MM.1S (cell line): ENCODE measurements around the gene KRTAP19-7.

Source experiments
- DNase-seq: peaks from one replicate; pipeline ENCODE4 v3.0.0-alpha.2; 2015
- H2AFZ ChIP-seq: fragments of 300-600 bp; sonication (generic); 2 replicates; pipeline ENCODE4 v1.6.0; 2016; ENCODE audit warnings: antibody characterized with exemption, low read length
- H3F3A ChIP-seq: fragments of 300-600 bp; sonication (generic); 2 replicates; pipeline ENCODE4 v1.6.1; 2016; ENCODE audit warnings: mild to moderate bottlenecking, antibody characterized with exemption, low read length, moderate library complexity, mixed read lengths; ENCODE audit not compliant: insufficient read depth
- H3K27ac ChIP-seq: fragments of 300-600 bp; sonication (generic); 2 replicates; pipeline ENCODE4 v1.5.1; 2016; ENCODE audit warnings: mild to moderate bottlenecking, low read length
- H3K27me3 ChIP-seq: fragments of 300-600 bp; sonication (generic); replicated peaks from 2 replicates; pipeline ENCODE4 v1.6.0; 2016; ENCODE audit warnings: low read length; ENCODE audit not compliant: insufficient read depth
- H3K36me3 ChIP-seq: fragments of 300-600 bp; sonication (generic); replicated peaks from 2 replicates; pipeline ENCODE4 v1.6.1; 2016; ENCODE audit warnings: mild to moderate bottlenecking, low read length, mixed read lengths; ENCODE audit not compliant: insufficient read depth
- H3K4me1 ChIP-seq: fragments of 300-600 bp; sonication (generic); 2 replicates; pipeline ENCODE4 v1.6.1; 2016; ENCODE audit warnings: low read length, mixed read lengths
- H3K4me2 ChIP-seq: fragments of 300-600 bp; sonication (generic); 2 replicates; pipeline ENCODE4 v1.6.0; 2016; ENCODE audit warnings: low read depth, low read length
- H3K4me3 ChIP-seq: fragments of 300-600 bp; sonication (generic); 2 replicates; pipeline ENCODE4 v1.5.1; 2016; ENCODE audit warnings: low read length, mixed read lengths
- H3K79me2 ChIP-seq: fragments of 300-600 bp; sonication (generic); 2 replicates; pipeline ENCODE4 v1.6.1; 2016; ENCODE audit warnings: mixed run types, low read length, mixed read lengths
- H3K9ac ChIP-seq: fragments of 300-600 bp; sonication (generic); 2 replicates; pipeline ENCODE4 v1.6.1; 2016; ENCODE audit warnings: low read length, mixed read lengths
- H3K9me2 ChIP-seq: fragments of 300-600 bp; sonication (generic); replicated peaks from 2 replicates; pipeline ENCODE4 v1.6.1; 2016; ENCODE audit warnings: mild to moderate bottlenecking, low read length, mixed read lengths; ENCODE audit not compliant: insufficient read depth
- H3K9me3 ChIP-seq: fragments of 300-600 bp; sonication (generic); replicated peaks from 2 replicates; pipeline ENCODE4 v1.6.1; 2016; ENCODE audit warnings: mild to moderate bottlenecking, low read length, mixed read lengths; ENCODE audit not compliant: insufficient read depth
- H4K20me1 ChIP-seq: fragments of 300-600 bp; sonication (generic); 2 replicates; pipeline ENCODE4 v1.6.1; 2016; ENCODE audit warnings: mild to moderate bottlenecking, low read length, moderate library complexity, mixed read lengths; ENCODE audit not compliant: insufficient read depth
- CTCF ChIP-seq: fragments of 300-600 bp; sonication (generic); IDR thresholded peaks from 2 replicates; pipeline ENCODE4 v1.5.1; 2016; ENCODE audit warnings: antibody characterized with exemption, low read length, mixed read lengths
- EZH2 ChIP-seq: fragments of 300-600 bp; sonication (generic); optimal IDR thresholded peaks from 2 replicates; pipeline ENCODE3; 2017; ENCODE audit warnings: low read depth, mild to moderate bottlenecking, antibody characterized with exemption, low read length, mixed read lengths
- EZH2phosphoT487 ChIP-seq: fragments of 300-600 bp; sonication (generic); IDR thresholded peaks from 2 replicates; pipeline ENCODE4 v1.6.1; 2018; ENCODE audit warnings: antibody characterized with exemption, low read length

The KRTAP19-7 gene

GRCh38 chr21:30518876-30519275 is 42.2 kb downstream of the KRTAP19-7 start:
- Histone ChIP-seq H3K9me2 (no peaks in the 10 kb centered on the region), H4K20me1 (no peaks in the 10 kb centered on the region), H3K36me3 (no peaks in the 10 kb centered on the region), H3K4me1 (no peaks in the 10 kb centered on the region), H3K9me3 (no peaks in the 10 kb centered on the region), H3K79me2 (no peaks in the 10 kb centered on the region), H2AFZ (no peak overlapping the region), H3K4me3 (no peak overlapping the region), H3F3A (no peaks in the 10 kb centered on the region), H3K9ac (no peak overlapping the region), H3K27me3 (no peaks in the 10 kb centered on the region), H3K4me2 (no peak overlapping the region), H3K27ac (no peak overlapping the region)
- TF ChIP-seq CTCF: no peak
- TF ChIP-seq EZH2phosphoT487: no peak
- no peak for TF ChIP-seq EZH2
- no peak for DNase-seq

- Histone ChIP-seq H2AFZ (no peak overlapping the region), H3K4me3 (no peak overlapping the region), H3K36me3 (no peaks in the 10 kb centered on the region), H3K9me3 (no peaks in the 10 kb centered on the region), H3K27ac (no peak overlapping the region), H3K27me3 (no peaks in the 10 kb centered on the region), H3K9me2 (no peaks in the 10 kb centered on the region), H3K9ac (no peak overlapping the region), H3K4me1 (no peaks in the 10 kb centered on the region), H4K20me1 (no peaks in the 10 kb centered on the region), H3K79me2 (no peaks in the 10 kb centered on the region), H3K4me2 (no peak overlapping the region), H3F3A (no peaks in the 10 kb centered on the region)
- DNase-seq: no peak
- TF ChIP-seq CTCF (no peak), EZH2phosphoT487 (no peak), EZH2 (no peak)
Observed at GRCh38 chr21:30515681-30516080, 45.4 kb downstream of the KRTAP19-7 start.
